Cardiac fibroblast (primary cell): Measurements from ENCODE around the gene TRPC3.

ENCODE experiments used
- DNase-seq, 2 donors: peaks; one replicate each; pipeline versions ENCODE4 v3.0.0 to v3.0.0-alpha.2; 2010; ENCODE audit warnings: low read depth in 2 of 2
- H3K4me3 ChIP-seq, 2 donors: replicated peaks in 1 of 2; 1 replicate in 1 of 2; 2 replicates in 1 of 2; pipeline ENCODE4 v1.5.1; 2011; ENCODE audit warnings: low read depth in 2 of 2, low read length in 2 of 2, mild to moderate bottlenecking in 2 of 2, moderate library complexity in 1 of 2
- CTCF ChIP-seq: IDR thresholded peaks from one replicate; pipeline ENCODE4 v1.5.1; 2011; ENCODE audit warnings: low read depth, mild to moderate bottlenecking, low read length, inconsistent platforms

The TRPC3 gene

GRCh38 chr4:121861426-121861825 lies 90.4 kb downstream of the TRPC3 start:
- TF ChIP-seq CTCF, result no peak
- H3K4me3 ChIP-seq, result no peak overlapping the region
- no peak for DNase-seq

GRCh38 chr4:121860121-121860520 lies 91.7 kb downstream of the TRPC3 start:
- DNase-seq, result peak; percentile 10 to 31
- no peak overlapping the region for H3K4me3 ChIP-seq
- TF ChIP-seq CTCF, result no peak

- no peak for TF ChIP-seq CTCF
- no peak for DNase-seq
- H3K4me3 ChIP-seq, result no peak overlapping the region
Observed at GRCh38 chr4:121851354-121851753, 100.5 kb downstream of the TRPC3 start.

- no peak for DNase-seq
- no peak overlapping the region for H3K4me3 ChIP-seq
- TF ChIP-seq CTCF, result no peak
Observed at GRCh38 chr4:121846662-121847061, 105.2 kb downstream of the TRPC3 start.

GRCh38 chr4:121842862-121843261 lies 109.0 kb downstream of the TRPC3 start:
- no peak for DNase-seq
- H3K4me3 ChIP-seq, result no peak overlapping the region
- no peak for TF ChIP-seq CTCF

- no peak overlapping the region for H3K4me3 ChIP-seq
- DNase-seq, result no peak
- no peak for TF ChIP-seq CTCF
Observed at GRCh38 chr4:121838136-121838535, 113.7 kb downstream of the TRPC3 start.

GRCh38 chr4:121829511-121829910 lies 122.3 kb downstream of the TRPC3 start:
- no peak for TF ChIP-seq CTCF
- H3K4me3 ChIP-seq, result no peak overlapping the region
- no peak for DNase-seq
